Cardiac muscle cell (in vitro differentiated cells and primary cell): Measurements from ENCODE around the gene UBE4A. TPM values are rescaled to one million over a fixed set of nuclear protein-coding genes. Genes with fewer than 3 reads are reported as not detected.
"Not testable (repeated sequence)": the region's sequence is repeated elsewhere in the genome, so short reads cannot be mapped to it uniquely, and the experiment has no call there.

ENCODE experiments used
- DNase-seq, 2 donors: peaks; one replicate each; pipeline versions ENCODE4 v3.0.0 to v3.0.0-alpha.2; 2010 to 2017; ENCODE audit warnings: low read depth in 1 of 2, low spot score in 1 of 2
- H3K27ac ChIP-seq: fragments of 200-600 bp; sonication (generic); 2 replicates; pipeline ENCODE4 v1.5.1; 2016
- H3K27me3 ChIP-seq: fragments of 200-600 bp; sonication (generic); 2 replicates; pipeline ENCODE4 v1.6.0; 2016; ENCODE audit warnings: control low read depth
- H3K36me3 ChIP-seq: fragments of 200-600 bp; sonication (generic); 2 replicates; pipeline ENCODE4 v1.5.1; 2016; ENCODE audit warnings: control low read depth
- H3K4me1 ChIP-seq: fragments of 200-600 bp; sonication (generic); 2 replicates; pipeline ENCODE4 v1.8.1; 2017; ENCODE audit warnings: low read depth, mild to moderate bottlenecking, mixed run types
- H3K4me3 ChIP-seq: fragments of 200-600 bp; sonication (generic); 2 replicates; pipeline ENCODE4 v1.5.1; 2016; ENCODE audit warnings: mild to moderate bottlenecking
- H3K9me3 ChIP-seq: fragments of 200-600 bp; sonication (generic); 2 replicates; pipeline ENCODE4 v1.5.1; 2017; ENCODE audit warnings: low read depth, mild to moderate bottlenecking, control low read depth
- polyA plus RNA-seq: library from polyadenylated mRNA; unstranded; fragments of >200 nt; fragmentation: Nextera tagmentation; extraction: Ambion mirVana; gene quantifications from 2 replicates; pipeline ENCODE4 v1.2.1, GENCODE V29; 2016
- total RNA-seq: library from RNA; depleted of rRNA; stranded (reverse); fragments of >200 nt; gene quantifications from 2 replicates; pipeline ENCODE4 v1.2.3, GENCODE V29; 2016
- TF ChIP-seq, protein P1 (sequence below): IDR thresholded peaks from 2 replicates; pipeline ENCODE4 v1.5.1; 2012; ENCODE audit warnings: low read depth, mild to moderate bottlenecking, low read length

The UBE4A gene
- total and polyA plus RNA-seq, 2 experiments from 2014 or later = 17.4 to 23.6 TPM

DNA sequence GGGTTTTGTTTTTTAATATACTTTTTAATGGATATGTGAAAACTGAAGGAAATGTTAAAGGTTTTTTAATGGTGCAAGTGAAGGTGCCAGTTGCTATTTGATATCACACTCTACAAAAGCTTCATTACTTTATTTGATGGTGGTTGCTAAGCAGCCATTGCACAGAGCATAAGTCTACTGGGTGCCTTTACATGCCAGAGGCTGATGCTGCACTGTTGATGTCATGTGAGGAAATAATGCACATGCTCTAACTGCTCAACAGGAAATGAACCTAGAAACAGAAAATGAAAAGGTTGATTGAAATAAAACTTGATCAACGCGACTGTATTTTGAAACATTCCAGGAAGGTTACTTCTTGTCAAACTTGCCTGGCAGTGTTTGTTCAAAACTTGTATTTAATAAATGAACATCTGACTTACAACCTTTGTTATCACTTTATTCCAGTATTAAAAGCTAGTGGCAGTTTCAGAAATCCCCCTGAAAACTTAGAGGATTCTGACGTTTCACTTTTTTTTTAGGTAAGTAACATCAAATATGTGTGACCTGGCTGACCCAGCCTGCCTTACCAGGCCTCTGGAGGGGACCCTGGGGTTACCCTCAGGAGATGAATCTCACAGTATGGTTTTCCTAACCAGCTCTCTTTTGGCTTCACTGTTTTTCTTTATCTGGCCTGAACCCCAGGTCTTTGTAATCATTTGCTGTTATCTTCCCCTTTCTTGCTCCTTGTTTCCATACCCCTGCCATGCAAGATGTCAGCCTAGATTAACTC lies 39.6 kb downstream of the UBE4A start:
- H3K9me3 ChIP-seq = no peaks in the 10 kb centered on the region
- peaks cover 7% of the 10 kb centered on the region for H3K4me1 ChIP-seq
- peak in 1 of 2 donors; percentile 59 for DNase-seq
- no peak overlapping the region for H3K4me3 ChIP-seq
- H3K36me3 ChIP-seq = peaks cover 18% of the 10 kb centered on the region
- no peak overlapping the region for H3K27ac ChIP-seq
- H3K27me3 ChIP-seq = no peaks in the 10 kb centered on the region
- TF ChIP-seq, protein P1, sequence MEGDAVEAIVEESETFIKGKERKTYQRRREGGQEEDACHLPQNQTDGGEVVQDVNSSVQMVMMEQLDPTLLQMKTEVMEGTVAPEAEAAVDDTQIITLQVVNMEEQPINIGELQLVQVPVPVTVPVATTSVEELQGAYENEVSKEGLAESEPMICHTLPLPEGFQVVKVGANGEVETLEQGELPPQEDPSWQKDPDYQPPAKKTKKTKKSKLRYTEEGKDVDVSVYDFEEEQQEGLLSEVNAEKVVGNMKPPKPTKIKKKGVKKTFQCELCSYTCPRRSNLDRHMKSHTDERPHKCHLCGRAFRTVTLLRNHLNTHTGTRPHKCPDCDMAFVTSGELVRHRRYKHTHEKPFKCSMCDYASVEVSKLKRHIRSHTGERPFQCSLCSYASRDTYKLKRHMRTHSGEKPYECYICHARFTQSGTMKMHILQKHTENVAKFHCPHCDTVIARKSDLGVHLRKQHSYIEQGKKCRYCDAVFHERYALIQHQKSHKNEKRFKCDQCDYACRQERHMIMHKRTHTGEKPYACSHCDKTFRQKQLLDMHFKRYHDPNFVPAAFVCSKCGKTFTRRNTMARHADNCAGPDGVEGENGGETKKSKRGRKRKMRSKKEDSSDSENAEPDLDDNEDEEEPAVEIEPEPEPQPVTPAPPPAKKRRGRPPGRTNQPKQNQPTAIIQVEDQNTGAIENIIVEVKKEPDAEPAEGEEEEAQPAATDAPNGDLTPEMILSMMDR = no peak

DNA sequence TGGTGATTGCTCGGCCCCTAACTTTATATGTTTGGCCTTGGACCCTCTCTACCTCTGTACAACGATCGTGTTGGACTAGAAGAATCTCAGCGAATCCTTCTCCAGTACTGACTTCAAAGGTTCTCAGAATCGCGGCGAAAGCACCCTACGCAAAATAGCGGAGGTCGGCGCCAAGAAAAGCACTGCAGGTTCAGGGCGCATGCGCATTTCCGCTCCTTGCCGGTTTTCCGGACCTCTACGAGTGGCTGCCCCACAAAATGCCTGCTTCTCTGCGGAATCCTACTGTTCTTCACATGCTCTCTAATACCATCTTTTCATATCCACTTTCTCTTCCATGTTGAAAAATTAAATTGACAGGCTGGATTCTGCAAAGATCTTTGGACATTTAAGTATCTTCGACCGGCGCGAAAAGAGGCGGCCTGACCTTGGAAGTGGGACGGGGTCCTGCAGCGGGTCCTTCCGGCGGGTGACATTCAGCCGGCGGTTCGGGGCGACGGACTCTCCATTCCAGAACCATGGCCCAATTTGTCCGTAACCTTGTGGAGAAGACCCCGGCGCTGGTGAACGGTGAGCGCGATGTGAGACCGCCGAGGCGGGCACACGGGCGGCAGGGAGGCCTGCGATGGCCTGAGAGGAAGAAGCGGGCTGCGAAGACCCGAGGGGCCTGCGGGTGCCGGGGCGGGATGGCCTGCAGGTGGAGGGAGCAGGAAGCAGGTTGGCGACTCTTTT lies 41.9 kb downstream of the UBE4A start, which contains the start of gene ATP5MG:
Gene ATP5MG (plus strand): TSS at position 456 of the 729 bp plus-strand sequence. CDS start 60 bp downstream, at position 516.
- Histone ChIP-seq H3K4me1 (peaks cover 7% of the 10 kb centered on the region), H3K36me3 (peaks cover 5% of the 10 kb centered on the region), H3K9me3 (no peaks in the 10 kb centered on the region), H3K4me3 (peak within 1 kb of the TSS; percentile 94), H3K27ac (peak within 1 kb of the TSS; percentile 94), H3K27me3 (no peaks in the 10 kb centered on the region)
- DNase-seq = peak; percentile 94 to 95
- TF ChIP-seq, protein P1 = no peak

DNA sequence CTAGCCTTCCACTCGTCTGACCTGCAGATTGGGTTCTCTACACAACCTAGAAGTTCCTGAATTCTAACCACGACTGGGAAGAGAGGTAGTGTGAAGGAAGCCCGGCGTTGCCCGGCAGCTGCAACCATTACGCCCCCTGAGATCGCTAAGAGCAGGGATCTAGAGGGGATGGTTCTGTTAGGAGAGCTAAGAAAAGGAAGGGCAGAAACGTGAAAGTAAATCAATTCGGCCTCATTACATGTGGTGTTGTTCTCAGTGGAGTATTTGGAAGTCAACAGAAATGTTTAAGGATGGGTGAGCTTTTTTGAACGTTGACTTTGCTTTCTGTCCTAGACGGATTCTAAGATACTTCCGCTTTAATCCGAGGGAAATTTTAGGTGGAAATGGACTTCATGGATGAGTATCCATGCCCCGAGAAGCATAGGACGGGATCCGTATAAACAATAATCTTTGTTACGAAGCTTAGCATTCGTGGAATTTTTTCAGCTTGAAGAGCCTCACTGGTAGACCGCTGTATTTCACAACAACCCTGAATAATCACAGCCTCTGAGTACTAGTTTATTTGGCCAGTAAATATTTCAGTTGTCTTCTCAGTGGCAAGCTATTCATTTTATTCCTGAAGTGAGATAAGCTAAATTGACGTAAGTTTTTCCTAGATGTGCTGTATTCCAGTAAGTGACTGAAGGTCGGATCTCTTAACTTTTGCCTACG lies 42.6 kb downstream of the UBE4A start:
- H3K9me3 ChIP-seq = no peaks in the 10 kb centered on the region
- H3K4me3 ChIP-seq = peak overlapping the region; percentile 94
- peak overlapping the region; percentile 94 for H3K27ac ChIP-seq
- H3K27me3 ChIP-seq = no peaks in the 10 kb centered on the region
- peaks cover 7% of the 10 kb centered on the region for H3K4me1 ChIP-seq
- peak in 1 of 2 donors; percentile 94 for DNase-seq
- TF ChIP-seq, protein P1 = no peak
- peaks cover 5% of the 10 kb centered on the region for H3K36me3 ChIP-seq

DNA sequence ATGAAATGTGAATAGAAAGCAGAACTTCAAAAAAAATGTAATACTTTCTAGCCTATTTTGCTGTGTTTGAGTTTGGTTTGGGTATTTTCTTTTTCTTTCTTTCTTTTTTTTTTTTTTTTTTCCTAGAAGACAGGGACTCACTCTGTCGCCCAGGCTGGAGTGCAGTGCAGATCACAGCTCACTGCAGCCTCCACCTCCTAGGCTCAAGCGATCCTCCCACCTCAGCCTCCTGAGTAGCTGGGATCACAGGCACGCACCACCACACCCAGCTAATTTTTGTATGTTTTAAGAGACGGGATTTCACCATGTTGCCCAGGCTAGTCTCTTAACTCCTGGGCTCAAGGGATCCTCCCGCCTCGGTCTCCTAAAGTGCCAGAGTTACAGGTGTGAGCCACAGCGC lies 43.2 kb downstream of the UBE4A start:
- Histone ChIP-seq H3K36me3 (peaks cover 10% of the 10 kb centered on the region), H3K4me3 (peak overlapping the region; percentile 94), H3K27ac (peak overlapping the region; percentile 94)
- not testable (repeated sequence) for H3K4me1 ChIP-seq, H3K27me3 ChIP-seq, H3K9me3 ChIP-seq, DNase-seq

DNA sequence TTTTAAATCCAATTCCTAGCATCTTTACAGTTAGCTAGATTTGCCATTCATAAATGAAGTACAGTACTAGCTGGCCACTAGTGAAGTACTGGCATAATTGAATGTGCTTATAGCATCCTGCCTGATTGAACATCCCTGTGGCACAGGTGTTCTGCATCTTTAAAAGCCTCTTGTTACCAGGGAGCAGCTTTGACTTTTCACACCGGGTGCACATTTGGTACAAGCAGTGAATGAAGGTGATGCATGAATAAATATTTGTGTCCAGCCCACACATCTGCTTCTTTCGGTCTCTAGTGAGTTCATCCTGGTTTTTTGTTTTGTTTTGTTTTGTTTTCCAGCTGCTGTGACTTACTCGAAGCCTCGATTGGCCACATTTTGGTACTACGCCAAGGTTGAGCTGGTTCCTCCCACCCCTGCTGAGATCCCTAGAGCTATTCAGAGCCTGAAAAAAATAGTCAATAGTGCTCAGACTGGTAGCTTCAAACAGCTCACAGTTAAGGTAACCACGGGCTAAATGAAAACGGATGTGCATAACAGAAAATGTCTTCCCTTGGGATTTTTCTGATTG lies 47.3 kb downstream of the UBE4A start:
- Histone ChIP-seq H3K27me3 (no peaks in the 10 kb centered on the region), H3K36me3 (peaks cover 11% of the 10 kb centered on the region), H3K4me3 (no peak overlapping the region), H3K4me1 (peaks cover 33% of the 10 kb centered on the region), H3K27ac (peak overlapping the region; percentile 25), H3K9me3 (no peaks in the 10 kb centered on the region)
- DNase-seq = peak in 1 of 2 donors; percentile 26
- TF ChIP-seq, protein P1 = no peak
